ENCODE data around the gene TRANK1.

The TRANK1 gene

DNA sequence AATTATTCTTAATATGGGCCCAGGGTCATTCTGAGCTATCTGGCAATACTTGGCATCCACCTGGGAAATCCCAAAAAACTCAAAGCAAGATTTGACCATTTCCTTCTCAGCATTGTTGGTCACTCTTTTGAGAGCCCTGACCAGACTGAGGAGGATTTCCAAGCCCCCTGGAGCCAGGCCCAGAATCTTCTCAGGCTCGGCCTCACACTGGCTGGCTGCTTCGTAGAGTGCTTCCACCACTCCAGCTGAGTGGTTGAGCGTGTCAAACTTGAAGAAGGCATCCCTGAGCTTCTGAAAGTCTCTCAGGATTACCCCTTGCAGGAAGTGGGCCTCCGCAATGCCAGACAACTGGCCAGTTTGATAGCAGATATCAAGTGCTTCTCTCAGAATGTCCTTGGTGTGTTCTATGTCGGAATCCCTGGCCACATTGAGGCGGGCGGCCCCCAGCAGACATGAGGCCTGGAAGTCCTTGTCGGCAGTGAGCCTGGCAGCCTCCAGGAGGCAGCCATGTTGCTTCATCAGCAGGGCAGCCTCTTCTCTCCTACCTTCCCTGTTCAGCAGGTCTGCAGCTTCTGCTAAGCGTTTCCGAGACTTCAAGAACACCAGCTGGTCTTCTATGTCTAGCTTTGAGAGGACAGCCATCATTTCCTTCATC is 111.6 kb downstream of the TRANK1 start:
- DNase-seq, result no peak

DNA sequence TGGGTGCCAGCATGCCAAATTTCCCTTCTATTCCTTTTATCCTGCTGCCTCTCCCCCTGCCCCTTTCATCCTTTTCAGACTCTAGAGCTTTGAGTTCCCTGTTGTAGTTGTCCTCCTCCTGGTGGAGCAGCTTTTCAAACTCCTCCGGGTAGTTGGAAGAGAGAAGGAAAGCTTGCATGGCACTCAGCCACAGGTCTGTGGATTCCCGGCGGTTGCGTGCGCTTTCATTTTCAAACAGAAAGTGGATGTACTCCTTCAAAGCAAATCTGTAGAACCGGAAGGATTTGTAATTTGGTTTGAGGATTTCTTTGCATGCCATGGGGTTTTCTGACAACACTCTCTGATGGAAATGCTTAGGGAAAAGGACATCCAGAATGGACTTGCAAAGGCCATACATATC is 112.4 kb downstream of the TRANK1 start:
- DNase-seq, result no peak

DNA sequence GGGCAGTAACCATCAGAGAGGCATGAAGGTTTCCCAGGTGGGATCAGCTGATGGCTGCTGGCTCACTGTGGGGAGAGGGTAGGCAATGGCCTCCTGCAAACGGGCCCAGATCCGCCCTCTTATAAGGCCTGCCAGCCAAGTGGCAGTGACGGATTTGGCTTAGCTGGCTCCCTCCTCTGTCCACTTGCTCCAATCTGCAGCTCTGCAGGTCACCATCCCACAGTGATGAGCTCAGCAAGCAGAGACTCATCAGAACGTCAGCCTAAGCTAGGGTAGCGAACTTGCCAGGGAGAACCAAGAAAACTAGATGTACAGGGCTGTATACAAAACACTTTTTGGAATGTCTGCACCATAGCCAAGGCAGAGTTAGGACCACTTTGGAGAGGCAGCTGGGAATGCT is 117.7 kb downstream of the TRANK1 start:
- no peak for DNase-seq

DNA sequence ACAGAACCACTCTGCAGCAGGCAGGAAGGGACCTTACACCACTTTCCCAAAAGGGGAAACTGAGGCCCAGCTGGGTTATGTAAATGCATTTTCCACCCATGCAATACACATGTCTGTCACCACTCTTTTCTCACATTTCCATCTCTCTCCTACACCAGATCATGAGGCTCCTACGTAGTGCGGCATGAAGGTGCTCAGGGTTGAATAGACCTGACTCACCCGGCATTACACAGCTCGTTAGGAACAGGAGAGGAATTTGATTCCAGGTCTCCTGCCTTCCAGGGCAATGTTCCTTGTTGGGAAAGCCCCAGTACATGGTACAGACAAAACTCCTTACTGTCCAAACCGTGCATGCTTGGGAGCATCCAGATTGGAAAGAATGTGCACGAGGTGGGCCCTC is 118.6 kb downstream of the TRANK1 start:
- DNase-seq, result no peak

DNA sequence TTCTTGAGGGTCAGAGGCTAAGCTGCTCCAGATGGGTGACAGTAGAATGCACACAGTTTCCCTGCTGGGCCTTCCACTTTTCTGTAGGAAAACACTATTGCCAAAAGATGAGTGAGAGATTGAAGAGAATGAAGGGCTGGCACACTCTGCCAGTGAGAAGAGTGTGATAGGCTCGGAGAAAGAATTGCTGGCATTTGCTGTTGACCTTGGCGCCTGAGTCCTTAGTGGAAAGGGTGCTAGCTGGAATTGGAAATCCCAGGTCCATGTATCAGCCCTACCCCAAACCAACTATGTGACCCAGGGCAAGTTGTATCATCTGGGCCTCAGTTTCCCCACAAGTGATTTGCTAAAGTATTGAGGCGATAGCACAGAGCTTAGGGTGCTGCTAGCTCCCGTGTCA is 120.4 kb downstream of the TRANK1 start:
- DNase-seq, result no peak

DNA sequence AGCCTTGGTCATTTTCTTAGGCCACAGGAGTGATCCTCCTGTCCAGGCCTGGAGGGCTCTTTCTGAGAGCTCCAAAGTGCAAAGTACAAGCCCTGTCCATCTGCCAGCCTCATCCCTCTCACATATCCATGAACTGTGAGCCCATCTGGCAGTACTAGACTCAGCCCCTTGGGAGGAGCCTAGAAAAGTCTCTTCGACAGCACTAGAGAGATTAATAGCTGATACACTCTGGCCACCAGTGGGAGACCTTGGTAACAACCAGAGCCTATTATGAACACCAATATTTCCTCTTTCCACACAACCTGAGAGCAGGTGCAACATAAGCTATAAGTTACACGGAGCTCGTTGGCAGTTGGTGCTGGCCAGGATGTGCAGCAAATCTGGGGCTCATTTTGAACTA is 121.0 kb downstream of the TRANK1 start:
- no peak for DNase-seq

DNA sequence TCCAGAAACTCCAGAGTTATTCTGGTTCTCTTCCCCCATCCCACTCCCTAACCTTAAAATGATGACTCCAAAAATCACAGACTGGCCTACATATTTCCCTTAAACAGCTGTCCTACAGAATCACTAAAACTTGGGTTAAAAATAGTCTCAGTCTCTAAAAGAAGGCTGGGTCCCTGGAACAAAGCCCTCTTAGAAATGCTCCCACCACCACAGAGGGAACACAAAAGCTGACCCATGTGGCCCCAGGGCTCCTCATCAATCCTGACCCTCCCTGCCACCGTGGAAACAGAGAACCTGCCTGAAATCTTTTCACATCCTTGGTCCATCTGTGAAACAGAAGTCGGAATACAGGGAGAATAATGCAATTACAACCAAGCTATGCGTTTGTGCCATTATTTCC is 124.8 kb downstream of the TRANK1 start:
- DNase-seq, result no peak

DNA sequence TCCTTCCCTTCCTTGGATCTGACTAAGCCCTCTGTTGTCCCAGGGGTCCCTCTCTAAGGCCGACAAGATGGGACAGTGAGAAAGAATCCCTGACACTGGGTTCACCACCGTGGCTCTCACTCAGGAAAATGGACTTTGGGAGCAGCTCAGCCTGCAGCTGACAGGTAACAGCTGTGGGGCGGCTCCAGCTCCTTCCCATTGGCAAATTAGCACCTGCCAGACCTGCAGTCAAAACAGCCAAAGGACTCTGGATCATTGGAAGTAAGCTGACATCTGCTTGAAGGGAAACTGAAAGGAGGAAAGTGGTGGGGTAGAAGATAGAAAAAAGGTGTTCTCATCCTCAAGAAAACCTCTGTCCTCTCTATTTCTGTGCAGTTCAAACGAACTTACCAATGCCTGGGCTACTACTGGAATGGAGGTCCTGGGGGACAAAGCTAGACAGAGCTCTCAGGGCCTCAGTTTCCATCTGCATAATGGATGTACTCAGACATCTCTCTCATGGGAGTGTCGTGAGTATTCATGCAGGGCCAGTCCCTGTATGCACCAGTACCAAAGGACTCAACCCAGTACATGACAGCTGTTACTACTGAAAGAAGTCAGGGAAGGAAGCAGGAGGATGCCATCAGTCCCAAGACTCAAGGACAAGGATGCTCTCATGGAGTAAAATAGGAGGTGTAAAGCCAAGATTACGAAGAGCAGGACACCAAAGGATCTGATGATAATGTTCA is 126.9 kb downstream of the TRANK1 start:
- DNase-seq, result no peak

DNA sequence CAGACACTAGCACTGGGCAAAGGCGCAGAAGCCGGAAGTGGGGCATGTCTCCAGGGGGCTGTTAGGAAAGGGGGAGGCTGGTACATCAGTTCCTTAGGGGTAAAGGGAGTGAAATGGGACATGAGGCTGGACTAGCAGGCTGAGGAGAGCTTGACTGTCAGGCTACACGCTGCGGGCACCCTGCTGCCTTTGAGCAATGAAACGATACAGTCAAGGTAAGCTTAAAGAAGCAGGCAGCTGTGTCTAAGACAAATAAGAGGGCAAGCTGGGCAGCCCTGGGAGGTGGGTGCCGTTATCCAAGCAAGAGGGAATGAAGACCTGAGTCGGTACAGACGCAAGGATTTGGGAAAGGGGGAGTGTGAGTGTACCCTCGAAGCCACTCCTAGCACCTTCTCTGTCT is 129.5 kb downstream of the TRANK1 start:
- DNase-seq, result no peak

DNA sequence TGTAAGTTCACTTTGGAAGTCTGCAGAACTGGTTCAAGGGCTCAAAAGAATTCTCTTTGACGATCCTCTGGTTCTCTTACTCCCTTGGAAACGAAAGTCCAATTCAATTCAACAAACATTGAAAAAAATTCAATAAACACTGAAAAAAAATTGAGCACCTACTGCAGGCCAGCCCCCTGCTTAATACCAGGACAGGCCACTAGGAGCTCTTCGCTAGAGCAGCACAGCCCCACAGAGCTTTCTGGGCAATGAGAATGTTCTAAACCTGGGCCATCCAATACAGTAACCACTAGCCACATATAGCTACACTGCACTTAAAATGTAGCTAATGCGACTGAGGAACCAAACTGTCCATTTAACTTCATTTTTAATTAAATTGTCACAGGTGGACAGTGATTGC is 130.1 kb downstream of the TRANK1 start:
- DNase-seq, result no peak

DNA sequence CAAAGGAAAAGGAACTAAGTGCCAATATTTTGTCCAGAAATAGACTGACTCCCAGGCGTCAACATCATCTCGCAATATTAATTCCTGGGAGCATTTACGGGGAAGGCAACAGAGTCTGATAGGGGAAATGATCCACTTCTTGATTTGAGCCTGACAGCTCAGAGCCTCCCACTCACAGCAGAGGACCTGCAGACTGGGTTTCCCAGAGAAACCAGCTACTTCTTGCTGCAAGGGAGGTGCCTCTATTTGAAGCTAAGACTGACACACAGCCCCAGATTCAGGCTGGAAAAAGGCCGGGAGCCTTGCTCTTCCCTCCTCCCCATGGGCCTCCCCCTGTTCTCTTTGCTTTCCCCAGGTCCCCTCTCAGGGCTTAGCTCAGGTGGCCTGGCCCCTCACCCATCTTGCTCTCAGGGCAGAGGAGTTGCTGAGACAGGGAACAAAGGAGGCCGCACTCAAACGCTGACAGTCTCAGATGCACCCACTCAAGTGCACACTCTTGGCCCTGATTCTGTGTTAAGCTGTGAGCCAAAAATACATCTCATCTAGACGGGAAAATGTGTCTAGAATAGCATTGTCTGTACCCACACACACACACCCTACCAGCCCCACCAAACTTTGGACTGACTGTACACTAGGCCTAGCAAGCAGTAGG is 130.7 kb downstream of the TRANK1 start:
- DNase-seq, result no peak

DNA sequence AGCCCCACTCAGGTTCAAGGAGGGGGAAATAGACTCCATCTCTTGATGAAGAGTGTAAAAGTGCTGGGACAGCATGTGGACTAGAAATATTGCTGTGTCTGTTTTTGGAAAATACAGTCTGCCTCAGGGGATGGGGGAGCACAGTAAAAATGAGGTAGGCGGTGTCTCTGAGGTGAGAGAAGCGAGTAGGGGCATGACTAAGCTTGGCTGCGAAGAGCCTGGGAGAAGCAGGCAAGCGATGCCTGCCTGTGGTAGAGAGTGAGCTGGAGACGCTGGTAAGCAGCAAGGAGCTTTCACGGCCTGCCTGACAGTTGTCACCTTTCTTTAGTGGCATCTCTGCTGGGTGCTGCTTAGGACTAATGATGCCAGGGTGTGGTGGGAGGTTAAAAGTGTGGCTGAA is 131.5 kb downstream of the TRANK1 start:
- DNase-seq, result no peak

DNA sequence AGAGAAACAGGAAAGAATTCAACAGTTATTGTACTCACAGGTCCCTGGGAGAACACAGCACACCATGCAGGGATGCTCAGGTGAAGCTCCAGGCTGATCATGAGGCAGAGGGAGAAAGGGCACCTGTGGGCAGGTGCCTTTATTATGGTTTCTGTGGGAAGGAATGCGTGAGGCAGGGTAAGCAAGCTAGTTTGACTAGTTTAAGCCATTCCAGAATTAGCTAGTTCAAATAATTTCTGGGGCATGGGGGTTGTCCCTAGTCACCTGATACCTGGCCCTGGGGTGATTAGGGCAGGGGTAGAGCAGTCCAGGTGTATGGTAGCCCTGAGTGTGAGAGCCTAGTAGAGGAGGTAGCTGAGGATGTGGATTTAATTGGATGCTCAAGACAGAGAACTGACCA is 132.6 kb downstream of the TRANK1 start:
- DNase-seq, result no peak

DNA sequence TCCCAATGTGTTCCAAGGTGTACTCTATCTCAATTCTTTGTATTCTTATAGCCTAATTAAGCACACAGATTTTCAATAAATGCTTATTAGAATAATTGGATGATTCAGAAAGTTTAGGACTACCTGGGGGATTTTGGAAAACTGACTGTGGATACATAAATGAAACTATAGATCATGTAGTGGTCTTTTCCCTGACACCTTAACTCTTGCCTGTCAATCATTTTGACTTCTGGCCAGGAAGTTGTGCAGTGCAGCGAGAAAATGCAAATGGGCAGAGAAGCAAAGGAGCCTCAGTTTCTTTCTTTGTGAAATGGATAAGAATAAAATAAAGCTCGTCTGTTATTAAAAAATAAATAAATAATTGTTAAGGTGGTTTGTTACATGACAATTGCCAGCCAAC is 133.1 kb downstream of the TRANK1 start:
- no peak for DNase-seq

DNA sequence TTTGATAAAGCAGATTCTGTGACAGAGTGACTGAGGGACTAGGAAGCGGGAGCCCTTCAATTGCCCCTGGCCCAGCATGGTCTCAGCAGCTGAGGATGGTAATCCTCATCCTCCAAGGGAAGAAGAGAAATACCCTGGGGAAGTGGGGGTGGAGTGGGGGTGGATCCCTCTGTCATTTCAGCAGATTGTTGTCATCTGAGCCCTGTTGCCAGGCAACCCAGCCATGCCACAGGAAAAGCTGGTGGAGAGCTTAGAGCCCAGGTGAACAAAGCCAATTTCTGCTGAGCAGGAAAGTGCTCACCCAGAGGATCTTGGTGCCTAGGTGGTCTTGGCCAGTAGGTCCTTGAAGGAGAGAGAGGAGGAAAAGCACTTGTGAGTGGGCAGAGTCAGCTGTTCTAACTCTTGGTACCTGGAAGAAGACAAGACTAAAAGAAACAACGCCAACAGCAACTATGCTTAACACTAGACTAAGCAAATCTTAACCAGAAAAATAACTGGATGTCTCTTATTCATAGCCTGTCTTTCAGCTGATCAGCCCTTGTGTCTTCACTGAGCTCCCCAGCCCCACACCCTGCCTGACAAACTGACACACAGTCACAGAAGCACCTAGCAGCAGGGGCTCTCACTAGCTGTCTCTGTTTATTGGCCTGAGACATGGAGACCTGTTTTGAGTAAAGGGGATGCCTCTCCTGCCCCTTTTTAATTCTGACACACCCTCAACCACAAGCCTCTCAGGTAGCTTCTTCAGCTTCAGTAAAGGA is 140.4 kb downstream of the TRANK1 start:
- no peak for DNase-seq

DNA sequence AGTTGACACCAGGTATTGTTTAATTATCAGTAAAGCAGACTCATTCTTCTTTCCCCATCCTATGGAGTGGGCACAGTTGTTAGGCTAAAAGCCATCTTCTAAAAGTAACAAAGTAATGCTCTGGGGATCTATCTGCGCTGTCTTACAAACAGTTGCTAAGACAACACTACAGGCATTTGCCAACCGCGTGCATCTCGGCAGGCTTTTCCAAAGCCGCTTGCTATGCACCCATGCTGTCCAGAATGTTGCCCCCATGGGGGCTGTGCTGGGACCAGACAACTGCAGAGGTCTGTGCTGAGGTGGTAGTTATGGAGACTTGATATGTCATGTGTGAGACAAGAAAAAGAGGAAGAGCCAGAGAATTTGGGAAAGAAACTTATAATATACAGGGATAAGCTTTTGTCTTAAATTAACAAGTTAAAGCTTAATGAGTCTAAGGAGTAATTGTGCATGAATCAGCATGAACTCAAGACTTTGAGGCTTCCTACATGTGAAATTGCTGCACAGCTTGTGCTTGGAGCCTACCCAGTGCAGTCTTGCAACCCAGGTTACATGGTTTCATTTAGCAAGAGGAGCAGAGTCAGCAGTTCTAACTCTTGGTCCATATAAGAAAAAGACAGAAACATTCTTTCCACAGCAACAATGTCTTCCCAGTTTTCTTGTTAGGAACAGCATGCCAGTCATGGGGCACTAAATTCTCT is 141.6 kb downstream of the TRANK1 start:
- no peak for DNase-seq

DNA sequence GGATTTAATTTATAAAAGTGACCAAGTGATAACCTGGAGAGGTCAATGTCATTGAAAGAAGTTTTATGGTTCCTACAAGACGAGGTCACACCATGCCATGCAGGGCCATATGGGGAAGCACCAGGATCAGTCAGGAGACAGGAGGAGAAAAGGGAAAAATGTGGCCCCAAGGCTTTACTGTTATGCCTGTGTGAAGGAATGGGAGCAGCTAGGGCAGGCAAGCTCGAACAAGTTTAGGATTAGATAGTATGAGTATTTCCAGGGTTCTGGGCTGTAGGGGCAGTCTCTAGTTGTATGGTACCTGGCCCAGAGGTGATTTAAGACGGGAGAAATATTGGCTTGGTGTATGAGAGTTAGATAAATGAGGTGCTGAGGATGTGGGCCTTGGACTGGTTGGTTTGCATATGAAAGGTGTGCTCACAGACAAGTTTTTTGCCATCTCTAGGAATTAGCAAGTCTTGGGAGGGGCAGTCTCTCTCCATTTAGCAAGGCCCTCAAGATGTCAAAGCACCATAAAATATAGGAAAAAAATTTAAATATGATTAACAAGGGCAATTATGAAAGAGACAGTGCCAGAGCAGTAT is 144.2 kb downstream of the TRANK1 start:
- DNase-seq, result no peak

DNA sequence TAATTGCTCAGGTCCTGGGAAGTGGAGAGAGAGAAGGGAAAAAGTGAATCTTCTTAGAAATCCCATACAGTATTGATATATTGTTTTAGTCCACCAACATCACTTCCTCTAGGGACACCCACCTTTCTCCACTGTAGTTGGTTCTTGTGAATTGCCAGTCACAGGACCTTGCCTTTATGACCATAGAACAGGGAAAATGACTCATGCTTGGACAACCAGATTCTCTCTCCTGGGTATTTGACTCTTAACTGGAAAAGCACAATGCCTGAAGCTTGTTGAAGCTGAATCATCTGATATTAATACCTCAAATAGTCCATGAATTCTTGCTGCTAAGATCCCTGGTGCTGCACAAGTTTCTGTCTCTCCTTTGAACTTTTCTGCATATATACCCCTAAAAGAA is 148.0 kb downstream of the TRANK1 start:
- no peak for DNase-seq

DNA sequence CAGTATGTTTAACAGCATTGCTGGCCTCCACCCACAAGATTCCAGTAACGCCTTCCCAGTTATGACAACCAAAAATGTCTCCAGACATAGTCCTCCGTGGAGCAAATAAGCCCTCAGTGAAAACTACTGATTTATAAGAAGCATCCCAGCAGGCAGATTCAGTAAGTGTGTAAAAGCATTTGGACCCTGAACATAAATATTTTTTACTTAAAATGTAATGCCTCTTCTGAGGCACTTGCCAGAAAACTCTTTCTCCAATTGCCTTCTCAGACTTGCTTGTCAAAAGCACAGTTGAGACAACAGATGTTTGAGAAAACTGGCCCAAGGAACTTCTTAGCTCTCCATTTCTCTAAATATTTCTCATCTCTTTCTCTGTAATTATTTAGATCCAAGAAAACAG is 148.7 kb downstream of the TRANK1 start:
- no peak for DNase-seq

DNA sequence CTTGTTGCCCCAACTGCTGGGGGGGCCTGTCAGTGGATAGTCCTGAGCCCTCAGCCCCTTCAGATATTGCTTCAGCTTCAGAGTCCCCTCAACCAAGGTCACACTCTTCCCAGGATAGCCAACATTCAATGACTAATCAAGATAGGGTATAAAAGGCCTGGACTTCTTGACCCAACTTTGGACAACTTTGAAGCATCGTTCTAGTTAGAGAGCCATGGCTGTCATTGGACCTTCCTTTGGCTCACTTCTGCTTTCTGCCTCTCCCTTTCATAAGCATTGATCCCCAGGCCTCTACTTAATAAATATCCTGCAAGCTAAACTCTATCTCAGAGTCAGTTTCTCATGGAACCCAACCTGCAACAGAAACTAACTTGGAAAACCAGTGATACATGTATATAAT is 149.2 kb downstream of the TRANK1 start:
- DNase-seq, result no peak

DNA sequence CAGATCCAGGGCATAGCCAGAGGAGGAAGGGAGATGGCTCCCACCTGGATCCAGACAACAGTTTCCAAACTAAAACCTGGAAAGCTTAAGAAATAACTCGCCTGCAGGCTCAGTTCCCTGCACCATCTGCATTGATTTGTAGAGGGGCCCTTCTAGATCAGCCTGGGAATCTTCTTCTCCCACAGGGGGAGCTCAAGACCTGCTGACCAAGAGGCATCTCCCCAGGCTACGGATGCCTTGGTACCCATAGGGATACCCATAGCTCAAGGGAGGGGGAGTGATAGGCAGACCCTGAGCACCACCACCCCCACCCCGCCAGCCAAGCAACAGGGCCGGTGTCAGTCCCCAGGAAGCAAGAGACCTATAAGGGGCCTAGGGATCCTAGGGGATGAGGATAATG is 152.5 kb downstream of the TRANK1 start:
- no peak for DNase-seq

DNA sequence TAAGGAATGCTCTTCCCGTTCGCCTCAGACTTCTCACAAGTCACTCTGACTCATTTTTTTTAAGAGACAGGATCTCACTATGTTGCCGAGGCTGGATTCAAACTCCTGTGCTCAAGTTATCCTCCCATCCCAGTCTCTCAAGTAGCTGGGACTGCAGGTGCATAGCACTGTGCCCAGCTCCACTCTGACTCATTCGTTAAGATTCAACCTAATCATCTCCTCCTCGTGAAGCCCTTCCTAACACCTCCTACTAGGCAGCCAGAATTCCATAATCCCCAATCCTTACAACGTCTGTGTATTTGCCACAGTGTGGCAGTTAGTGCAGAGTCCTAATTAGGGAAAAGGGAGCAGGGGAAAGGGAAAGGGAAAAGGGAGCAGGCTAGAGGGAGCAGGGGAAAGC is 154.1 kb downstream of the TRANK1 start:
- no peak for DNase-seq
